ENCODE measurements around the gene ZDHHC20. TPM values are rescaled to one million over a fixed set of nuclear protein-coding genes. Genes with fewer than 3 reads are reported as not detected.

The ZDHHC20 gene
- total and polyA plus RNA-seq, 10 of the 15 experiments (the other 5 are each of a cell fraction or from before 2014, with no cell fraction given), result 8.6 to 57.8 (median 41.7) TPM

GRCh38 chr13:21330126-21330861, 128.8 kb downstream of the ZDHHC20 start:
- ChIA-PET CTCF (interaction anchor here (1.0 to 5.2 kb wide), 3 partner anchors 32 to 147 kb away, joined by 4 to 29 read pairs (median 4); no protein-coding TSS in a partner anchor), RAD21 (ENCODE audit: unreplicated experiment) (no interaction called here), SMC1A (ENCODE audit: uncharacterized antibody, unreplicated experiment) (interaction anchor here (1.2 to 3.1 kb wide), 2 partner anchors 32 to 147 kb away, joined by 3 to 12 read pairs; no protein-coding TSS in a partner anchor), POLR2A (interaction anchor here (1.2 kb wide), 1 partner anchor 127 kb away, joined by 5 read pairs; no protein-coding TSS in a partner anchor)
- Histone ChIP-seq H3K4me3 (peak overlapping the region; percentile 37; the same call in 1 of the 2 replicates), H3K27me3 (replicated peaks in 1 of 2; ENCODE audit: control insufficient read depth in 2 of 2, insufficient read depth in 2 of 2, low read length in 1 of 2) (no peaks in the 10 kb centered on the region), H3K79me2 (ENCODE audit: control insufficient read depth, insufficient read depth, low read length) (no peaks in the 10 kb centered on the region), H2AFZ (ENCODE audit: control insufficient read depth, low read depth, low read length) (peak overlapping the region; percentile 31), H3K4me1 (ENCODE audit: control insufficient read depth, insufficient read depth, low read length) (peaks cover 30% of the 10 kb centered on the region), H3K4me2 (ENCODE audit: control insufficient read depth, insufficient read depth) (peak overlapping the region; percentile 73), H3K27ac (ENCODE audit: control insufficient read depth, insufficient read depth) (peak overlapping the region; percentile 53), H3K9me3 (replicated peaks; ENCODE audit: control insufficient read depth, insufficient read depth, low read length) (no peaks in the 10 kb centered on the region), H4K20me1 (ENCODE audit: control insufficient read depth, insufficient read depth) (no peaks in the 10 kb centered on the region), H3K9ac (ENCODE audit: control insufficient read depth, insufficient read depth, low read length) (peak overlapping the region; percentile 41; the same call in 1 of the 2 replicates), H3K36me3 (ENCODE audit: control insufficient read depth in 2 of 2, insufficient read depth in 2 of 2, low read length in 1 of 2) (no peaks in the 10 kb centered on the region)
- in situ Hi-C loops (cut with MboI), result no loop called here
- intact Hi-C loops (cut with micrococcal nuclease; ENCODE audit: unreplicated experiment), result loop anchor here (1.0 kb wide), 1 partner anchor 32 kb away; no protein-coding TSS in a partner anchor
- BruUV-seq (replicated peaks), result no TSS peak
- ATAC-seq (peak; percentile 94), DNase-seq (ENCODE audit: low read depth, low spot score) (peak; percentile 60), FAIRE-seq (peak; percentile 88)
- WGBS (ENCODE audit: insufficient coverage, insufficient replicate concordance, low lambda C conversion rate, missing lambda C conversion rate), result 2% methylated on average over 8 of the region's 8 CpGs
- TF ChIP-seq RAD21 (IDR thresholded peaks at IDR 0.05; ENCODE audit: insufficient read depth, low read depth, low read length) (no peak), BCL11A (IDR thresholded peaks at IDR 0.05; ENCODE audit: low read depth, low read length) (0 out of 2 replicates have a peak, but pooled peaks have one; percentile 14), SREBF1 (IDR thresholded peaks at IDR 0.05; ENCODE audit: low read length) (no peak), SREBF2 (IDR thresholded peaks at IDR 0.05; ENCODE audit: low read length) (no peak), HDAC6 (IDR thresholded peaks at IDR 0.05; ENCODE audit: unreplicated experiment) (no peak), EGR1 (IDR thresholded peaks at IDR 0.05; ENCODE audit: borderline replicate concordance in 1 of 2, low read depth in 2 of 2, low read length in 2 of 2) (no peak), EZH2 (IDR thresholded peaks at IDR 0.05; ENCODE audit: borderline replicate concordance, control insufficient read depth, low read depth, low read length) (no peak), TARDBP (IDR thresholded peaks at IDR 0.05; ENCODE audit: borderline replicate concordance) (no peak), IRF4 (IDR thresholded peaks at IDR 0.05; ENCODE audit: low read depth, low read length) (peak; percentile 27; the same call in 1 of the 2 replicates), YY1 (IDR thresholded peaks at IDR 0.05; ENCODE audit: low read depth, low read length) (no peak), TBL1XR1 (IDR thresholded peaks at IDR 0.05; ENCODE audit: low read depth, low read length) (no peak), KDM1A (IDR thresholded peaks at IDR 0.05; ENCODE audit: borderline replicate concordance) (no peak), ZNF274 (IDR thresholded peaks at IDR 0.05; ENCODE audit: insufficient read depth, insufficient read length) (no peak), MXI1 (IDR thresholded peaks at IDR 0.05; ENCODE audit: low read depth, low read length) (no peak), KLF5 (IDR thresholded peaks at IDR 0.05; ENCODE audit: partially characterized antibody) (no peak), POLR2A (IDR thresholded peaks at IDR 0.05; ENCODE audit: low read depth, low read length) (no peak)
- TF ChIP-seq, protein P1, sequence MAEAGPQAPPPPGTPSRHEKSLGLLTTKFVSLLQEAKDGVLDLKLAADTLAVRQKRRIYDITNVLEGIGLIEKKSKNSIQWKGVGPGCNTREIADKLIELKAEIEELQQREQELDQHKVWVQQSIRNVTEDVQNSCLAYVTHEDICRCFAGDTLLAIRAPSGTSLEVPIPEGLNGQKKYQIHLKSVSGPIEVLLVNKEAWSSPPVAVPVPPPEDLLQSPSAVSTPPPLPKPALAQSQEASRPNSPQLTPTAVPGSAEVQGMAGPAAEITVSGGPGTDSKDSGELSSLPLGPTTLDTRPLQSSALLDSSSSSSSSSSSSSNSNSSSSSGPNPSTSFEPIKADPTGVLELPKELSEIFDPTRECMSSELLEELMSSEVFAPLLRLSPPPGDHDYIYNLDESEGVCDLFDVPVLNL (IDR thresholded peaks at IDR 0.05; ENCODE audit: low read depth, low read length), result no peak
- TF ChIP-seq, protein P2, sequence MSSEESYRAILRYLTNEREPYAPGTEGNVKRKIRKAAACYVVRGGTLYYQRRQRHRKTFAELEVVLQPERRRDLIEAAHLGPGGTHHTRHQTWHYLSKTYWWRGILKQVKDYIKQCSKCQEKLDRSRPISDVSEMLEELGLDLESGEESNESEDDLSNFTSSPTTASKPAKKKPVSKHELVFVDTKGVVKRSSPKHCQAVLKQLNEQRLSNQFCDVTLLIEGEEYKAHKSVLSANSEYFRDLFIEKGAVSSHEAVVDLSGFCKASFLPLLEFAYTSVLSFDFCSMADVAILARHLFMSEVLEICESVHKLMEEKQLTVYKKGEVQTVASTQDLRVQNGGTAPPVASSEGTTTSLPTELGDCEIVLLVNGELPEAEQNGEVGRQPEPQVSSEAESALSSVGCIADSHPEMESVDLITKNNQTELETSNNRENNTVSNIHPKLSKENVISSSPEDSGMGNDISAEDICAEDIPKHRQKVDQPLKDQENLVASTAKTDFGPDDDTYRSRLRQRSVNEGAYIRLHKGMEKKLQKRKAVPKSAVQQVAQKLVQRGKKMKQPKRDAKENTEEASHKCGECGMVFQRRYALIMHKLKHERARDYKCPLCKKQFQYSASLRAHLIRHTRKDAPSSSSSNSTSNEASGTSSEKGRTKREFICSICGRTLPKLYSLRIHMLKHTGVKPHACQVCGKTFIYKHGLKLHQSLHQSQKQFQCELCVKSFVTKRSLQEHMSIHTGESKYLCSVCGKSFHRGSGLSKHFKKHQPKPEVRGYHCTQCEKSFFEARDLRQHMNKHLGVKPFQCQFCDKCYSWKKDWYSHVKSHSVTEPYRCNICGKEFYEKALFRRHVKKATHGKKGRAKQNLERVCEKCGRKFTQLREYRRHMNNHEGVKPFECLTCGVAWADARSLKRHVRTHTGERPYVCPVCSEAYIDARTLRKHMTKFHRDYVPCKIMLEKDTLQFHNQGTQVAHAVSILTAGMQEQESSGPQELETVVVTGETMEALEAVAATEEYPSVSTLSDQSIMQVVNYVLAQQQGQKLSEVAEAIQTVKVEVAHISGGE (CRISPR knock-in tag; IDR thresholded peaks at IDR 0.05), result no peak
